AG04449 (cell line): Measurements from ENCODE around the gene ARHGAP22.

Source experiments
- CTCF ChIA-PET: fragments of 350-600 bp; formaldehyde crosslinking; extraction: SDS; loops from one replicate; lab custom pipeline; 2021; ENCODE audit warnings: antibody characterized with exemption; lab: Yijun Ruan, JAX
- POLR2A ChIA-PET: fragments of 400-600, 350-600 bp; formaldehyde crosslinking; extraction: SDS; loops from one replicate; lab custom pipeline; 2020; ENCODE audit warnings: antibody characterized with exemption, inconsistent platforms; lab: Yijun Ruan, JAX
- DNase-seq: peaks from one replicate; pipeline ENCODE4 v3.0.0-alpha.2; 2010; ENCODE audit warnings: low read depth, low spot score
- H3K4me3 ChIP-seq: 2 replicates; pipeline ENCODE4 v1.5.1; 2011; ENCODE audit warnings: low read depth, mild to moderate bottlenecking, control low read depth, low read length
- CTCF ChIP-seq: IDR thresholded peaks from one replicate; pipeline ENCODE4 v1.5.1; 2011; ENCODE audit warnings: mild to moderate bottlenecking, moderate library complexity, low read length, control low read depth, inconsistent platforms; ENCODE audit not compliant: insufficient read depth; ENCODE audit errors: missing control alignments

ARHGAP22 gene

GRCh38 chr10:48410503-48410902 lies 194.4 kb downstream of the ARHGAP22 start:
- no peak for TF ChIP-seq CTCF
- DNase-seq = no peak

GRCh38 chr10:48406658-48407057 lies 198.2 kb downstream of the ARHGAP22 start:
- no peak for DNase-seq
- ChIA-PET CTCF (interaction anchor here (0.9 to 1.7 kb wide), 4 partner anchors 9 to 250 kb away, joined by 3 to 4 read pairs (median 3); no protein-coding TSS in a partner anchor), POLR2A (no interaction called here)
- no peak for TF ChIP-seq CTCF
- no peak overlapping the region for H3K4me3 ChIP-seq

More at GRCh38 chr10:48410503-48410902, 194.4 kb downstream of the ARHGAP22 start:
- H3K4me3 ChIP-seq = no peak overlapping the region
- CTCF ChIA-PET = no interaction called here
- POLR2A ChIA-PET = no interaction called here

GRCh38 chr10:48406204-48406603 lies 198.7 kb downstream of the ARHGAP22 start:
- CTCF ChIA-PET = interaction anchor here (1.0 to 1.7 kb wide), 2 partner anchors 104 to 250 kb away, joined by 3 to 4 read pairs; no protein-coding TSS in a partner anchor

GRCh38 chr10:48404646-48405045 lies 200.2 kb downstream of the ARHGAP22 start:
- CTCF ChIA-PET = no interaction called here
- DNase-seq = no peak
- no peak for TF ChIP-seq CTCF
- POLR2A ChIA-PET = no interaction called here
- no peak overlapping the region for H3K4me3 ChIP-seq

More at GRCh38 chr10:48406204-48406603, 198.7 kb downstream of the ARHGAP22 start:
- TF ChIP-seq CTCF = no peak
- DNase-seq = no peak
- POLR2A ChIA-PET = no interaction called here
- no peak overlapping the region for H3K4me3 ChIP-seq

GRCh38 chr10:48400850-48401220 lies 204.0 kb downstream of the ARHGAP22 start:
- no peak overlapping the region for H3K4me3 ChIP-seq
- TF ChIP-seq CTCF = no peak
- ChIA-PET POLR2A (no interaction called here), CTCF (no interaction called here)
- DNase-seq = no peak

- POLR2A ChIA-PET = no interaction called here
- no peak for DNase-seq
- CTCF ChIA-PET = interaction anchor here (0.9 to 1.4 kb wide), 5 partner anchors 9 to 255 kb away, joined by 3 to 4 read pairs (median 3); no protein-coding TSS in a partner anchor
- H3K4me3 ChIP-seq = no peak overlapping the region
- TF ChIP-seq CTCF = no peak
Measured at GRCh38 chr10:48400129-48400849, 204.6 kb downstream of the ARHGAP22 start.
